Stimulated activated CD4-positive, alpha-beta T cell treated with anti-CD3 and anti-CD28 coated beads, Interleukin-2, amount 100 ng/mL, for 24 hours (primary cell): ENCODE measurements around the gene SNRNP40.
"Not testable (repeated sequence)": the region's sequence is repeated elsewhere in the genome, so short reads cannot be mapped to it uniquely, and the experiment has no call there.

Experiments
- DNase-seq, 2 donors: peaks; one replicate each; pipeline ENCODE4 v3.0.0-alpha.2; 2020

SNRNP40 gene

DNA sequence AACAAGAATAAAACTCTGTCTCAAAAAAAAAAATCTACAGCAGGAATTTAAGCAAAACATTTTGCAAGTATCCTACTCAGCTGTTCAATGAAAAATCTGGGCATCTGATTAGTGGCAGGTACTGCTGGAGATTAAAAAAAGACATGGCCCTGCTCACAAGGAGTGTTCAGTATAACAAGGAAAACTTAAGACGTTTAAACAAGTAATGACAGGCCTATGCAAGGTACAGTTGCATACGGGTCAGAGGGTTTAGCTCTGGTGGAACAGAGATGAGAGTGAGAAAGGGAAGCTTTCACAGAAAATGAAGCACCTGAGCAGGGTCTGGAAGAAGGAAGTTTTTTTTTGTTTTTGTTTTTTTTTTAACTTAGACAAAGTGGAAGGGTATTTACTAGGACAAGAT lies 23.0 kb downstream of the SNRNP40 start:
- no peak for DNase-seq

- no peak for DNase-seq
Observed at GRCh38 chr1:31272369-31272768, 24.2 kb downstream of the SNRNP40 start.

DNA sequence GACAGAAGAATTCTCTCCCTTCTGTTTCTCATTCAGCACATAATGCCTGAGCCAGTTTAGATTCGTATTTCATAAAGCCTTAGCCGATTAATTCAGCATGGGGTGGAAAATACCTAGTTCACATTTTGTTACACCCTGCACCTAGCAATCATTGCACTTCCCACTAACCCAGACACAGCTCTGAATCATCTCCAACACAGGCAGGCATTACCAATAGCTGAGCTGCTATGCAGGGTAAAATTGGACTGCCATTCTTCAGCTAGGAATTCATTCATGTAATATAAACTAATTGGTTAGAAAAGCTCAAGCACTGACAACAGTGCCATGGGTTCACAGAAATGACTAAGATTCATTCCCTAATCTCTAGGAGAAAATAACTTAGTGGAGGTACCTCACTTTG lies 30.0 kb downstream of the SNRNP40 start:
- DNase-seq, result no peak

DNA sequence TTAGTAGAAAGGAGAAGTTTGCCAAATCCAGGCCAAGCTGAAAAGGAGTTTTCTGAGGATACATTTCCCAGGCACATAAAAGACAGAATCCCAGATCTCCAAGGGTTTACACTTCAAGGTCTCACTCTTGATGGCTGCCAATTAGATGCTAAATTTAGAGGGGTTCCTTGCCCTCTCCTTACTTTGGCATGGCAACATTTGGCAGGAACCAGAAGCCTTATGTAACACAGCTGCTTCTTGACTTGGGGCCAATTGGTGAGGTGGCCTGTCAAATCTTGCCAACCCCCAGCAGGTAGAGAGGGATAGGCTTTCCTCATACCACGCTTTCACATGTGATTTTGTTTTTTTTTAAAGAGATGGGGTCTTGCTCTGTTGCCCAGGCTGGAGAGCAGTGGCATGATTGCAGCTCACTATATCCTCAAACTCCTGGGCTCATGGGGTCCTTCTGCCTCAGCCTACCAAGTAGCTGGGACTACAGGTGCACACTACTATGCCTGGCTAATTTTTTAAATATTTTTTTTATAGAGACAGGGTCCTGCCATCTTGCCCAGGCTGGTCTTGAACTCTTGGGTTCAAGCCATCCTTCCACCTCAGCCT lies 31.7 kb downstream of the SNRNP40 start:
- no peak for DNase-seq

DNA sequence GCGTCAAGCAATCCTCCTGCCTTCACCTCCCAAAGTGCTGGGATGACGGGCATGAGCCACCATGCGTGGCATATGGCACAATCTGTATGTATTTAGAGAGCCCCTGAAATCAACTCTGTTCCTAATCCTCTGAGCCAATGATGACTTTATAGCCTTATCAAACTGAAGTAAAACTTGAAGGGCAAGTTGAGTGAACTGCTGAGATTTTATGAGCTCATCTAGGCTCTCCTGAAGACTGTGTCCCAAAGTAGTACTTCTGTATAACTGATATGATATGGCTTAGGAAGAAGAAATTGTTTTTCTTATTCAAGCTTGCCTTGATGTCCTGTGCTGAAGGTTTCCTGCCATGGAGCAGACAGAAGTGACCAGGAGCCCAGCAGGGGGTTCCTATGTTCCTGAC lies 33.2 kb downstream of the SNRNP40 start:
- no peak for DNase-seq

DNA sequence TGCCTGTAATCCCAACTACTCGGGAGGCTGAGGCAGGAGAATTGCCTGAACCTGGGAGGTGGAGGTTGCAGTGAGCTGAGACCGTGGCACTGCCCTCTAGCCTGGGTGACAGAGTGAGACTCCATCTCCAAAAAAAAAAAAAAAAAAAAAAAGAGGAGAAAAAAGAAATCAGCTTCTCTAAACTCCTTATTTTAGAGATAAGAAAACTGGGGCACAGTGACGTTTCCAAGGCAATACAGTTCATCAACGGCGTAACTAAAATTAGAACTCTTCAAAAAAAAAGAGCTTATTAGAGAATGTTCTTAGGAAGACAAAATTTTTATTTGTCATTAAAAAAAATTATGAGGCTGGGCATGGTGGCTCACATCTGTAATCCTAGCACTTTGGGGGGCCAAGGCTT lies 34.2 kb downstream of the SNRNP40 start:
- DNase-seq, result not testable (repeated sequence)

DNA sequence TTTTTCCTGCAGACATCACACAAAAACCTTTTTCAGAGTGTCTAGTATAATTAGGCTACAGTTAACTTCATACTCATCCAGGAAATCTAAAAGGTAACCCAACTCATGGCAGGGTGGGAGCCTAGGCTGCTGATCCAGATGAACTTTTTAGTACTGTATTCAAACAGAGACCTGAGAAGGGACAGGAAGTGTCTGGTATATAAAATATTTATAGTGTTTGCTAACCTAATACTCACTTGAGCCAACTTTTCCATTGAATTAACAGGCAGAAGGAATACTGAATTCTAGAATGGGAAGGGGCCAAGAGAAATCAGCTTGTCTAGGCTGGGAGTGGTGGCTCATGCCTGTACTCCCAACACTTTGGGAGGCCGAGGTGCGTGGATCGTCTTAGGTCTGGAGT lies 34.7 kb downstream of the SNRNP40 start:
- DNase-seq, result no peak

- no peak for DNase-seq
Observed at GRCh38 chr1:31259746-31260145, 36.8 kb downstream of the SNRNP40 start.

DNA sequence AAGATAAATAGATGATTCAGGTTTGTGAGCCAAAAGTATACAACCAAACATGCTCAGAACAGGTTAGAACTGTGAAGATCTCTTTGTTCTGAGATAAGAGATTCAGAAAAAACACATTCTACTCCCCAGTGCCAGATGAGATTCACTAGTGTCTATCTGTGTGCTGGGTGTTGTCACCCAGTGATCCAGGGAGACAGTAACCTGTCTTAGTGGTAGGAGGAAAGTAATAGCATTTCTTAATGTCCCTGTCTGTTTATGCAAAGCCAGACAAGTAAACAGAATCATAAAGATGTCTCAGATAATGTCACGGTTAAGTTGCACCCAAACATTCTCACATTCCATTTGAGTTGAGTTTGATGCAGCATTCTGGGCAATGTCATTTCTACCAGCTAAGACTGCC lies 38.0 kb downstream of the SNRNP40 start:
- DNase-seq, result no peak

DNA sequence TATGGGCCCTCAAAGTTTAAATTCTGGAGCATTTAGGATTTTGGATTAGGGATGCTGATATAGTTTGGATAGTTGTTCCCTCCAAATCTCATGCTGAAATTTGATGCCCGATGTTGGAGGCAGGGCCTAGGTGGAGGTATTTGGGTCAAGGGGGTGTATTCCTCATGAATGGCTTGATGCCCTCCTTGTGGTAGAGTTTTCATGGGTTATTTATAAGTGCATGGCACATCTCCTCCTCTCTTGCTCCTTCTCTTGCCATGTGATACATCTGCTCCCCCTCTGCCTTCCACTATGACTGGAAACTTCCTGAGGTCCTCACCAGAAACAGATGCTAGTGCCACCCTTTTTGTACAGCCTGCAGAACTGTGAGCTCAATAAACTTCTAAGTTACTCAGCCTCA lies 39.4 kb downstream of the SNRNP40 start:
- no peak for DNase-seq

GRCh38 chr1:31249854-31250253 lies 46.7 kb downstream of the SNRNP40 start:
- no peak for DNase-seq

GRCh38 chr1:31248276-31248675 lies 48.3 kb downstream of the SNRNP40 start:
- no peak for DNase-seq

DNA sequence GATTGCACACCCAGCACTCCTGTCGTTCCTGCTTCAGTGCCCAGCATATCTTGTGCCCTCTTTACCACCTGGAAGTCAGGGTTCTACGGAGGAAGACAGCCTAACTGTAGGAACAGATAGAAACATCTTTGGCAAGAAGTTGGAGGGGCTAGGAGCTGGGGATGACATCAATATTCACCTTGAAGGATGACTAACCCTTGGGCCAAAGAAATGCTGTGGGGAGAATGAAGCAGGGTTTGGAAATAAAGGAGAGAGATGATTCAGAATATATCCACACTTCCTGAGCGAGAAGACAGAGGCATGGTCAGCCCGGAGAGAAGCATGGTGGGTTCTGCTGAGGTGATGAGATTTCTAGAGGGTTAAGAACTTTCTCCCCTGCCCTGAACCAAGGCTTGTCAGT lies 52.3 kb downstream of the SNRNP40 start:
- no peak for DNase-seq

- DNase-seq, result no peak
Observed at GRCh38 chr1:31243501-31244286, 52.9 kb downstream of the SNRNP40 start.

DNA sequence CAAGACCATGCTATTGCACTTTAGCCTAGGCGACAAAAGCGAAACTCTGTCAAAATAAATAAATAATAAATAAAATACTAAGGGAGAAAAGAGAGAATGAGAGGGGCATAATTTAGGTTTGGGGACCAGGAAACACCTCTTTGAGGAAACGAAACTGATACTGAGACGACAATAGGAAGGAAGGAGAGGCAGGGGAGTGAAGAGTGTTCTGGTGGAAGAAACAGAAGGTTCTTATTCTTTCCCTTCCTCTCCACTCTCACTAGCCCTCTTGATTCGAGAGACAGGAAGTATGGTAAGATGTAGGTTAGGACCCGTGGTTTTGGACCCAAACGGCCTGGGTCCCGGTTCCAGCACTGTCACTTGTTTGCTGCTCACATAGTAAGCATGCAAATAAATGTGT lies 55.3 kb downstream of the SNRNP40 start:
- DNase-seq, result no peak

- peak in 1 of 2 donors; percentile 2 for DNase-seq
Observed at GRCh38 chr1:31239653-31240241, 56.8 kb downstream of the SNRNP40 start, which contains the start of gene NKAIN1. Gene NKAIN1 (minus strand): TSS chr1:31239887. CDS start chr1:31239547, 340 bp downstream.

DNA sequence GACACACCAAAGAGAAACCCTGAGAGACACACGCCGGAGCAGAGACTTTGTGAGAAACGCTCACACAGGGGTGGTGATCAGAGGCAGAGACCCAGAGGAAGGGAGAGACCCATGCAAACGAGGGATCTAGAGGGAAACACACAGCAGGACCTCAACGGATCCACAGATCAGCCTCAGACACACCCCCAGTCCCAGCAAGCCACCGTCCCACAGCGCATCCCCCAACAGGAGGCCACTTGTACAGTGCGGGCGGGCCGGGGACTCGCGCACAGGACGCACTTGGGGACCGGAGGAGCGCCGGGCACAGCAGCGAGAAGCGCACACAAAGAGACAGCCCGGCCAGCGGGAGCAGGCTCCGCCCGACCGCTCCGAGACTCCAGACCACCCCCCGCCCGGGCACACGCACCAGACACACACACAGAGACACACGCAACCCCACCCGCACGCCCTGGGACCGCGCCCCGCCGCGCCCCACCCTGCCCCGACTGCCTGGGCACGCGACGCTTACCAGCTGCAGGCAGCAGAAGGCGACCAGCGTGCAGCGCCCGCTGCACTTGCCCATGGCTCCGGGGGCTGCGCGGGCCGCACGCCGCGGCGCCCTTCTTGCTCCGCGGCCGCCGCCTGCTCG lies 57.5 kb downstream of the SNRNP40 start:
- DNase-seq, result peak in 1 of 2 donors; percentile 9

- no peak for DNase-seq
Observed at GRCh38 chr1:31238612-31238985, 58.0 kb downstream of the SNRNP40 start.

DNA sequence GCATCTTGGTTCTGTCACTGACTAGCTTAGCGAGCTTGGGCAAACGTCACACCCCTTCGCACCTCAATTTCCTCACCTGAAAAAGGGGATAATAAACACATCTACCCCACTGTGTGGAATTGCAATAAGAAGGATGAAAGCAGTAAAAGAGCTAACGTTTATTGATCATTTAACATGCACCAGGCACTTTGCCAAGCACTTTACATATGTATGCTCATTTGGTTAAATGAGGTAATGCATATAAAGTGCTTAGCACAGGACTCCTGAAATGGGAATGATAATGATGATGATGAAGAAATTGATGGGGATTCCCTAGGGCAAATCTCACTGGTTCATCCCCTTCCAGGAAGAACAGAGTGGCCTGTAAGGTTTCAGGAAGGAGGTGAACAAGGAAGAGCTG lies 61.7 kb downstream of the SNRNP40 start:
- DNase-seq, result no peak

- DNase-seq, result no peak
Observed at GRCh38 chr1:31234123-31234708, 62.4 kb downstream of the SNRNP40 start.

- DNase-seq, result no peak
Observed at GRCh38 chr1:31232689-31233088, 63.9 kb downstream of the SNRNP40 start.

DNA sequence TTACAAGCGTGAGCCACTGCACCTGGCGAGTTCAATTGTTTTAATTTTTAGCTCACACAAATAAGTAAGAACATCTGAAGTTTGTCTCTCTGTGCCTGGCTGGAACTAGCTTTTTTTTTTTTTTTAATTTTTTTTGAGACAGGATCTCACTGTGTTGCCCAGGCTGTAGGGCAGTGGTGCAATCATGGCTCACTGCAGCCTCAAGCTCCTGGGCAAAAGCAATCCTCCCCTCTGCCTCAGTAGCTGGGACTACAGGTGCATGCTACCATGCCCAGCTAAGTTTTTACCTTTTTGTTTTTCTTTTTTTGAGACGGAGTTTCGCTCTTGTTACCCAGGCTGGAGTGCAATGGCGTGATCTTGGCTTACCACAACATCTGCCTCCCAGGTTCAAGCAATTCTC lies 64.8 kb downstream of the SNRNP40 start:
- DNase-seq, result no peak

GRCh38 chr1:31230378-31230777 lies 66.2 kb downstream of the SNRNP40 start:
- DNase-seq, result no peak
